ENCODE results near the gene ITPRID2.

DNA sequence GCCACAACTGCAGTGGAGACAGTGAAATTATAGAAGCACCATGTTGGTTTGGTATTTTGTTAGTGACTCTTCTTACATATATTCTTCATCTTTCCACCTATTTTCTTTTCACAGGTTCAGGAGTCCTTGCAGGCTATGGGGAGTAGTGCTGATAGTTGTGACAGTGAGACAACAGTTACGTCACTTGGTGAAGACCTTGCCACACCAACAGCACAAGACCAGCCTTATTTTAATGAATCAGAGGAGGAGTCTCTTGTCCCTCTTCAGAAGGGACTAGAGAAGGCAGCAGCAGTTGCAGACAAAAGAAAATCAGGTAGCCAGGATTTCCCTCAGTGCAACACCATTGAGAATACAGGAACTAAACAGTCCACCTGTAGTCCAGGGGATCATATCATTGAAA, 23.6 kb downstream of the ITPRID2 start:
- TF ChIP-seq, protein P1, sequence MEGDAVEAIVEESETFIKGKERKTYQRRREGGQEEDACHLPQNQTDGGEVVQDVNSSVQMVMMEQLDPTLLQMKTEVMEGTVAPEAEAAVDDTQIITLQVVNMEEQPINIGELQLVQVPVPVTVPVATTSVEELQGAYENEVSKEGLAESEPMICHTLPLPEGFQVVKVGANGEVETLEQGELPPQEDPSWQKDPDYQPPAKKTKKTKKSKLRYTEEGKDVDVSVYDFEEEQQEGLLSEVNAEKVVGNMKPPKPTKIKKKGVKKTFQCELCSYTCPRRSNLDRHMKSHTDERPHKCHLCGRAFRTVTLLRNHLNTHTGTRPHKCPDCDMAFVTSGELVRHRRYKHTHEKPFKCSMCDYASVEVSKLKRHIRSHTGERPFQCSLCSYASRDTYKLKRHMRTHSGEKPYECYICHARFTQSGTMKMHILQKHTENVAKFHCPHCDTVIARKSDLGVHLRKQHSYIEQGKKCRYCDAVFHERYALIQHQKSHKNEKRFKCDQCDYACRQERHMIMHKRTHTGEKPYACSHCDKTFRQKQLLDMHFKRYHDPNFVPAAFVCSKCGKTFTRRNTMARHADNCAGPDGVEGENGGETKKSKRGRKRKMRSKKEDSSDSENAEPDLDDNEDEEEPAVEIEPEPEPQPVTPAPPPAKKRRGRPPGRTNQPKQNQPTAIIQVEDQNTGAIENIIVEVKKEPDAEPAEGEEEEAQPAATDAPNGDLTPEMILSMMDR (conservative IDR thresholded peaks at IDR 0.05), result no peak
- TF ChIP-seq EZH2 (IDR thresholded peaks at IDR 0.05; ENCODE audit: low read depth), result no peak

Data from PC-9 (cell line).